ENCODE data around the gene P2RX6.

DNA sequence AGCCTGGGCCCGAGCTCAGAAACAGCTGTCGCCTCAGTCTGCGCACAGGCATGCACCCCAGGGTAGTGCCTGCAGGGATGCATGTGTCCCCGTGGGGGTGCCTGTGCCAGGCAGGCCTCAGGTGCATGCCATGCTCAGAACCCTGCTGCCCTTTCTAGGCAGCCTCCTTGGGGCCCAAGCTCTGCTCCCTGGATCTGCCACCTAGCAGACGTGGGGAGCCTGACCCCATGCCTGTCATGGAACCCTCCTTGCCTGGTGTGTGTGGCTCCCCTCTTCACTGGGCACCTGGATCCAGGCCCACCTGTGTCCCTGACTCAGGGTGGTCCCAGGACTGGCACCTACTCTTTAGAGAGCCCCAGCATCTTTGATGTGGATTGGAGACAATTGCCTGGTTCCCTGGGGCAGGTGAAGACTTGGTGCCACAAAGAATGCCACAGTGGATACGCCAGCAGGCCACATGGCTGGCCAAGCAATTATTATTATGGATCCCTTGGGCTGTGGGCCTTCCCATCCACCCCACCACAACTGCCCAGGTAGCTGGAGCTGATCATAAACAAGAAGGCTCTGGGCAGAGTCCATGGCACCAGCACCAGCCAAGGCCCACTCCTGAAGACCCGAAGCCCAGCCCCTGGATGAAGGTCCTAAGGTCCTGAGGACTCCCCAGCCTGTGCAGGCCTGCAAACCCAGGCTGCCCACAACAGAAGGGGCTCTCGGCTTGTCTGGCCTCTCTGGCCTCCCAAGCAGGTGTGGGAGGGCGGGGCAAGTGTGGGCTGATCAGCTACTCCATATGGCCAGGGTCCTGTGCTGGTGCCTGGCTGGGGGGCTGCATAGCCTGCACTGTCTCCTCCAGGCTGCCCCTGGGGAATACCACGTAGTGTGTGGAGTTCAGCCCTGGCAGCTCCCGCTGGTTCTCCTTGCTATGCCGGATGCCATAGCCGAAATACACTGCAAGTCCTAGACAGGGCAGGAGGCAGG lies 13.6 kb downstream of the P2RX6 start:
- TF ChIP-seq, protein P1, sequence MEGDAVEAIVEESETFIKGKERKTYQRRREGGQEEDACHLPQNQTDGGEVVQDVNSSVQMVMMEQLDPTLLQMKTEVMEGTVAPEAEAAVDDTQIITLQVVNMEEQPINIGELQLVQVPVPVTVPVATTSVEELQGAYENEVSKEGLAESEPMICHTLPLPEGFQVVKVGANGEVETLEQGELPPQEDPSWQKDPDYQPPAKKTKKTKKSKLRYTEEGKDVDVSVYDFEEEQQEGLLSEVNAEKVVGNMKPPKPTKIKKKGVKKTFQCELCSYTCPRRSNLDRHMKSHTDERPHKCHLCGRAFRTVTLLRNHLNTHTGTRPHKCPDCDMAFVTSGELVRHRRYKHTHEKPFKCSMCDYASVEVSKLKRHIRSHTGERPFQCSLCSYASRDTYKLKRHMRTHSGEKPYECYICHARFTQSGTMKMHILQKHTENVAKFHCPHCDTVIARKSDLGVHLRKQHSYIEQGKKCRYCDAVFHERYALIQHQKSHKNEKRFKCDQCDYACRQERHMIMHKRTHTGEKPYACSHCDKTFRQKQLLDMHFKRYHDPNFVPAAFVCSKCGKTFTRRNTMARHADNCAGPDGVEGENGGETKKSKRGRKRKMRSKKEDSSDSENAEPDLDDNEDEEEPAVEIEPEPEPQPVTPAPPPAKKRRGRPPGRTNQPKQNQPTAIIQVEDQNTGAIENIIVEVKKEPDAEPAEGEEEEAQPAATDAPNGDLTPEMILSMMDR (IDR thresholded peaks at IDR 0.05), result no peak
- TF ChIP-seq EP300 (IDR thresholded peaks at IDR 0.05) (no peak), POLR2A (IDR thresholded peaks at IDR 0.05) (no peak), POLR2AphosphoS5 (IDR thresholded peaks at IDR 0.05) (no peak)
